Smooth muscle cell of the brain vasculature (primary cell): ENCODE measurements around the gene SEMA4D.
"Not testable (repeated sequence)": the region's sequence is repeated elsewhere in the genome, so short reads cannot be mapped to it uniquely, and the experiment has no call there.

Experiments used
- DNase-seq: peaks from one replicate; pipeline ENCODE4 v3.0.0-alpha.2; 2012; ENCODE audit warnings: low read depth, low spot score

Gene SEMA4D

GRCh38 chr9:89387197-89387849 is 110.6 kb downstream of the SEMA4D start:
- DNase-seq: no peak

DNA sequence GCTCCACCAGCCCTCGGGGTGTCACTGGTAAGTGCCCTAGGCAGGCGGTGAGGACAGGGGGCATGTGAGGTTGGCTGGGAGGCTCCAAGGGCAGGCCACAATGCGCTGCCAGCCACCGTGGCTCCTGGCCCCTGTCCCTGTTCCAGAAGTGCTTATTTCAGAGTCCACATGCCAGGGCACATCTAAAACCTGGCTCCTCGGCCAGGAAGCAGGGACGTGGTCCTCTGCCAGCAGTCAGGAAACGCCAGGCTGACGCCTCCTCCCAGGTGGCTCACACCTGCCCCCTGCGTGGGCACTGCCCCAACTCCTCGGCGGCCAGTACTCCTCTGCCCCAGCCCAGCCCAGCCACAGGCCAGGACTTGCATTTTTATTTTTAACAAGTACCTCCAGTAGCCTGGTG is 111.1 kb downstream of the SEMA4D start:
- no peak for DNase-seq

GRCh38 chr9:89386206-89386605 is 111.7 kb downstream of the SEMA4D start:
- DNase-seq: no peak

DNA sequence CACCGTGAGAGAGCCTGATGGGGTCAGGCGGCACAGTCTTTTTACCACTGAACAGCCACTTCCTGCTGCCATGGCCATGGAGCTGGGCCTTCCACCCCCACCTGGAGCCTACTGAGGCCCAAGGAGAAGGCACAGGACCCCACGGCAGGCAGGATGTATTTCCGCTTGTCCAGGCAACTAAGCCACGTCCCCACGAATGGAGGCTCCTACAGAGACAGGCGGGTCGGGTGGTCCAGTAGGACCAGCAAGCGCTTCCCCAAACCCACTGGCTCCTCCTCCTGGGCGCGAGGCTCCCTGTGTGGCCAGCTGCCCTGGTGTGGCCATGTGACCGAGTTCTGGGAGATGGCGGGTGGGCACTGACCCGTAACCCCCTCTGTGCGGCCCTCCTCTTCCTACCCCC is 113.1 kb downstream of the SEMA4D start:
- DNase-seq: no peak

DNA sequence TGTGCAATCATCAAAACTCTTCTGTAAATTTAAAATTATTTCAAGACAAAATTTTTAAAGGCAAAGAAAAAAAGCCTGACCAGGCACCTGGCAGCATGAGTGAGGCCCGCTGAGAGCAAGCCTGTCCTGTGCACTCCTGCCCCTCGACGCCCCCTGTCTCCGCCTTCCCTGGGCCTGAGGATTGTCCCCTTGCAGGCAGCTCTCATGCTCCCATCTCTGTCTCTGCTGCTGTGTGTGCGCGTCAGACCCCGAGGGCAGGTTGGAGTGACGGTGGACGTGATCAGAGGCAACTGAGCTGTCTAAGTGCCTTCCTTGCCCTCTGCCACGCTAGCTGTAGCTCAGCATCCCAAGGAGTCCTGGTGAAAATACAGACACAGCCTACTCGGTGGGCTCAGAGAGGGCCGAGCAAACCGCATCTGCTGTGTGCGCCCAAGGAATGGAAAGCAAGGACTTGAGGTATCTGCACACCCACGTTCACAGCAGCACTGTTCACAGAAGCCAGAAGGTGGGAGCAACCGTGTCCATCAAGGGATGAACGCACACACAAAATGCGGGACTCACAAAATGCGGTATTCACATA is 114.1 kb downstream of the SEMA4D start:
- no peak for DNase-seq

DNA sequence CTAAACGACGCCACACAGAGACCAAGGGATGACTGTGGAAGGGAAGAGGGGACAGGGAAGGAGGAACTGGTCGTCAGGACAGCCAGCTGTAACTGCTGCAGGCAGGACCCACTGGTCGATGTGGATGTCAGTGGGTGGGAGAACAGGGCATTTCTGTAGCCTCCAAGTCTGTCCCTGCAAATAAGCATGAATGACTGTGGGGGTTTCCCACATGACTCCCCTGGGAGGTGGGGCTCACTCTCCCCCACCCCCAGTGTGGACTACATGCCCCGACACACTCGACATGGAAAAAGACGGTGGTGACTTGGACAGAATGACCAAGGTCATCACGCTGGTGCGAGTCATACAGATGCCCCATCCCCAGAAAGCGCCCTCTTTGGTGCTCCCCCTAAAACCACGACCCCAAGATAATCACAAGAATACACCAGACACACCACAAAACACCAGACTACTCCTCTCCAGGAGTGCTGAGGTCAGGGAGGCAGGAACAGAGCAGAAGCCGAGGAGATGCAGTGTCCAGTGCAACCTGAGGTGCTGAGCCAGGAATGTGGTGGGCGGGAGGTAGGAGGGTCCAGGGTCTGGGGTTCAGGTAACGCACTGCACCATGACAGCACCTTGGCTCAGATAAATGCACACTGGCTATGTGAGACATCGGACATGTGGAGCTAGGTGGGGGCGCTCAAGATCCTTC is 114.7 kb downstream of the SEMA4D start:
- no peak for DNase-seq

DNA sequence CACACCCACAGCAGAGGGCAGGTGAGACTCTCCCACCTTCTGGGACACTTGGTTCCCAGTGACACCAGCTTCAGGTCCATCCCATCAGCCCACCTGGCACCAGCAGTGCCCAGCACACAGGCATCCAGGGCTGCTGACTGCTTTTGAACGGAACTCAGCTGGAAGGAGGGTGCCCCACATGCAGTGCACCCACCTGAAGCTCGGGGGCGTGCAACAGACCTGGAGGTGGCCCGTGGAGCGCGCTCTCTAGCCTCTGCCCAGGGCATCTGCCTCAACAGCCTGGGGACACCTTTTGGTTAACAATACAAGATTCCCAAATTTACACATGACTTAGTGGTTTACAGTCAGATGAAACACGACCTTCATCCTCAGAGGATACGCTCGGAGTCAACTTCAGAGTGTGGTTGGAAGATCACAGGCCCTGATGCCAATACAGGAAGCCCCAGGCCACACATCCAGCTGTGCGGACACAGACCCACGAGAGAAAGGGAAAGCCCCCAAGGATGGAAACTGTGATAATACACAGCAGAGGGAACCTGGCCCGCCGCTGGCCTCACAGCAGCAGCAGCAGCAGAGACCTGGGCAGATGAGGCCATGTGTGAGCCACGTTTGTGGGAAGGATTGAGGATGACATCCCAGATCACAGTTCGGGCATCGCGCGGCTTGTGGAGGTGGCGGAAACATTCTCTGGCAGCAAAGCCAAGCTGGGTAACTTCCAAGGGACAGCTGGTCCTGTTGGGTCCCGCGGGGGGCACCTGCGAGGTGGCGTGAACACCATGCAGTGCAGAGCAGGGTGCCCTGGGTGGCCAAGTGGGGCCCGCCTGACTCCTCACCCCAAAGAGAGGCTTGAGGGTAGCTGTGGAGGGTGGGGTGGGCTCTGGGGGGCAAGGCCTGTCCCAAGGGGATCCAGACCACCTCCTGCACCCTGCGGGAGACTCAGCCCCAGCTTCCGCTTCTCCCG is 115.6 kb downstream of the SEMA4D start:
- no peak for DNase-seq

DNA sequence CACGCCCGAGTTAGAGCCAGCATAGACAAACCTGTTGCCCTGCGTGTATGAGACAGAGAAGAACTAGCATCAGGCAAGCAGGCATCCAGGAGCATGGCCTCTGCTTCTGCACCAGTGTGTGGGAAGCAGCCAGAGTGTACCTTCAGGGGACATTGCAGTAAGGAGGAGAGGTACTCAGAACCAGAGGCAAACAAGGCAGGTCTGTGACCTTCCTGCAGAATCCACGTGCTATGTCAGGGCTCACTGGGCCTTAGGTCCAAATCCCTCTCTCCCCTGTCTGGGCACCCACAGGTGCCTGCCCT is 116.7 kb downstream of the SEMA4D start:
- no peak for DNase-seq

- DNase-seq: no peak
Measured at GRCh38 chr9:89380437-89381307, 117.2 kb downstream of the SEMA4D start.

DNA sequence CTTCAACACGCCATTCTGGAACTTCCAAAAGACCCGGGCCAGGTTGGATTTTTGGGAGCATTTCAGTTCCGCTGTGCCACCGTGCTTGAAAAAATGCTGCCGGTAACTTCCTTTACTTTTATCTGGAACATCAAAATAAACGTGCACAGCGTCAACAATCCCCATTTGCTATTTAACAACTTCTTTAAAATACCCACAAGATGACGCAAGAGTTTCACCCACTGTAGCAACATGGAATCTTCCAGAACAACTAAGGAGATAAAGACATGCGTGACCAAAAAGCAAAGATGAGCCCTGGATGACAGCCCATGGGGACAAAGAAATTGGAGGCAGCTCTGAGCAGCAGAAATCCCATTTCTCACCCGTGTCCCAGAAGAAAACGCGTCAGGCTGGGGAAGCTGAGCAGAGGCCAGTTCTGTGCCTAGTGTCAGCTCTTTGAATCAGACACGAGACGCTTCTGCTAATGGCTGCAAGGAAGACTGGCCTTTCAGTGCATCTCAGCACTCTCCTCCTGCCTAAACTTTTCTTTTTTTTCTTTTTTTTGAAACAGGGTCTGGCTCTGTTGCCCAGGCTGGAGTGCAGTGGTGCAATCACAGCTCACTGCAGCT is 118.3 kb downstream of the SEMA4D start:
- DNase-seq: no peak

- no peak for DNase-seq
Measured at GRCh38 chr9:89379031-89379430, 118.9 kb downstream of the SEMA4D start.

DNA sequence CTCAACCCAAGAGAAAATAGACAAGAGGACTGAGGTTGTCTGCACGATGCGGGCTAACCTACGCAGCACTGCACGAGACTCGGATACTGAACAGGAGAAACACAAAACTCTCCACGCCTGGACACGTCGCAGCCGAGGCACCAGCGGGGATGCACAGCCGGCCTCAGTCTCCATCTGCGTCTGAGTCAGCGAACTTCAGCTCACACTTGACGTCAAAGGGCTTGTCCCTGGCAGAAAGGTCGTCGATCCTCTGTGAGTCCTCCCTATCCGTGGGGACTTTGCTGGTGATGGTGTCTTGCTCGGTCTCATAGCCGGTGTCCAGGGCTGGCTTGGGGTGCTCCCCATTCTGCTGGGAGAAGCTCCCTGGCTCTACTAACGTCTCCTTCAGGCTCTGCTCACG is 119.4 kb downstream of the SEMA4D start:
- DNase-seq: no peak

- no peak for DNase-seq
Measured at GRCh38 chr9:89377411-89377810, 120.5 kb downstream of the SEMA4D start.

DNA sequence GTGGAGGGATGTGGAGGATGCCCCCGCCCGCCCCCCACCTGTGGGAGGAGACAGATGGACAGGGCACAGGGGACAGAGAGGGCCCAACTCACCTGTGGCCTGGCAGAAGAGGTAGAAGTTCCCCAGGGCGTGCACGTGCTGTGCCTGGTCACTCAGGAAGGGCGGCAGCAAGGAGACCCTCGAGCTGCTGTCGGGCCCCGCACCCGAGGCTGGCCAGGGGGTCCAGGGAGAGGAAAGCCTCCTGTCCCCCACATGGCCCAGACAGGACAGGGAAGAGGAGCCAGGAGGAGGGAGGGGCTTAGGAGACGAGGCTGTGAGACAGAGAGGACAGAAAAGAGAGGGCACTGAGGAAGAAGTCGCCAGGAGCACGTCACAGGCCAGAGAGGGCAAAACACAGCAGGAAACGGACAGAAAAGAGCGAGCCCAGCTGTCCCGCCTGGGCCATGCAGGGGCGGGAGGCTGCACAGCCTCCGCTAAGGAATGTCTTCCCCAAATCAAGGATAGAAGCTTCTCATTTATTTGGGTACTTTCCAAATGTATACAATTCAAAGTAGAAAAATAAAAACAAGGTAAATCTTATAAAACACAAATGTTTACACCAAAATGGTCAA is 121.1 kb downstream of the SEMA4D start:
- no peak for DNase-seq

DNA sequence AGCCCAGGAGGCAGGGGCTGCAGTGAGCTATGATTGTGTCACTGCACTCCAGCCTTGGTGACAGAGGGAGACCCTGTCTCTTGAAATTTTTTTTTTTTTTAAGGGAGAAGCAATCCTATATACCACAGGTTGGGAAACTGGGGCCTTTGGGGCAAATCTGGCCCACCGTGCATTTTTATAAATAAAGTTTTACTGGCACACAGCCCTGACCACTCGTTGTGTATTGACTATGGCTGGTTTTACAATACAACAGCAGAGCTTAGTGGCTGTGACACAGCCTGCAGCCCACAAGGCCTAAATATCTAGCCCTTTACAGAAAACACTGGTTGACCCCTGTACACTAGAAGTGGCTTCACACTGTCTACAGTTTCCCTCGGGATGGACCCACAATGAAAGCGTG is 121.6 kb downstream of the SEMA4D start:
- no peak for DNase-seq

GRCh38 chr9:89375191-89375760 is 122.6 kb downstream of the SEMA4D start:
- DNase-seq: no peak

DNA sequence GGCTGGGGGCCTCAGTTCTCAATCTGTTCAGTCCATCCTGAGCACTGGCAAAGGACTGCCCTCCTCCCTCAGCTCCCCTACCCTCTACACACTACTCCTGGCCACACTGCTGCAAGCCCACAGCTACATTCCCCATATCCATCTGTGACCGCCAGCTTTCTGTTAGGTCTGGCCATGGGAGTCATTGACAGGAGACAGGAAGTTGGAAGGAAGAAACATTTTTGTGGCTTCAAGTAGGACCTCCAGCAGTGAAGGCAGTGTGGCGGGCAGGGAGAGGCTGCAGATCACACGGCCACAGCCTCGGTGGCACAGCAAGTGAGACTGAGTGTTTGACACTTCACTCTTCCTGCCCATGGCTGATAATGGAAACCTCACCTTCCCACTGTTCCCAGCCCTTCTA is 123.7 kb downstream of the SEMA4D start:
- no peak for DNase-seq

GRCh38 chr9:89372979-89373378 is 124.9 kb downstream of the SEMA4D start:
- DNase-seq: no peak

GRCh38 chr9:89372230-89372816 is 125.6 kb downstream of the SEMA4D start:
- no peak for DNase-seq

- not testable (repeated sequence) for DNase-seq
Measured at GRCh38 chr9:89371791-89372190, 126.1 kb downstream of the SEMA4D start.
